Ovary (tissue), 9 donors: ENCODE measurements around the gene ZNF319. TPM values are rescaled to one million over a fixed set of nuclear protein-coding genes. Genes with fewer than 3 reads are reported as not detected.

Experiments
- DNase-seq, 5 donors: peaks; one replicate each; pipeline ENCODE4 v3.0.0-alpha.2; 2019 to 2020
- H3K27ac ChIP-seq, 2 donors: fragments of 200-600 bp; one replicate each; pipeline versions ENCODE4 v1.5.1 to v1.8.0; 2019 to 2022
- H3K27me3 ChIP-seq: fragments of 200-600 bp; one replicate; pipeline ENCODE4 v1.8.0; 2022
- H3K36me3 ChIP-seq: fragments of 200-600 bp; sonication (generic); one replicate; pipeline ENCODE4 v1.5.1; 2019
- H3K4me1 ChIP-seq: one replicate; pipeline ENCODE4 v1.8.1; 2013; ENCODE audit warnings: mild to moderate bottlenecking, moderate library complexity; ENCODE audit not compliant: insufficient read depth
- H3K4me3 ChIP-seq: fragments of 200-600 bp; sonication (generic); one replicate; pipeline ENCODE4 v1.5.1; 2017
- H3K9me3 ChIP-seq, 2 donors: fragments of 200-600 bp in 1 of 2; sonication (generic) in 1 of 2; one replicate each; pipeline versions ENCODE4 v1.5.1 to v1.8.1; 2013 to 2019; ENCODE audit warnings: mild to moderate bottlenecking in 1 of 2, moderate library complexity in 1 of 2
- CTCF ChIP-seq, 3 donors: fragments of 450-650 bp in 2 of 3; fragments of 200-600 bp in 1 of 3; IDR thresholded peaks; one replicate each; pipeline versions ENCODE4 v1.5.1 to v1.8.0; 2016 to 2022; ENCODE audit warnings: antibody characterized with exemption in 3 of 3, mild to moderate bottlenecking in 1 of 3
- EP300 ChIP-seq: sonication (generic); formaldehyde crosslinking; IDR thresholded peaks from one replicate; pipeline ENCODE4 v1.6.1; 2017; ENCODE audit warnings: antibody characterized with exemption
- POLR2A ChIP-seq: fragments of 450-650 bp; IDR thresholded peaks from one replicate; pipeline ENCODE4 v1.6.1; 2017; ENCODE audit warnings: antibody characterized with exemption, mild to moderate bottlenecking, moderate library complexity
- WGBS, 3 donors: extraction: QIAGEN DNeasy Blood & Tissue Kit in 1 of 3; methylation state at CpG; one replicate each; pipeline versions ENCODE4 v1.1.5 to v1.1.7; 2013 to 2017; 5-methylcytosine and 5-hydroxymethylcytosine counted together
- intact Hi-C, 4 donors: fragments of 100-400 bp; cut with DNase I; formaldehyde crosslinking; loops; one replicate each; pipeline versions ENCODE4 v1.11.0 to v1.15.1; 2022 to 2023
- polyA plus RNA-seq, 2 donors: library from polyadenylated mRNA; stranded (reverse); fragments of 200-250 nt in 1 of 2; fragments of 350-450 nt in 1 of 2; fragmentation: Illumina TruSeq in 1 of 2; extraction: RNeasy Lipid Tissue Mini Kit (QIAGEN cat#74804) in 1 of 2; gene quantifications; one replicate each; pipeline ENCODE4 v1.2.3, GENCODE V29; 2013 to 2014
- total RNA-seq, 7 donors: library from RNA; depleted of rRNA in 2 of 7; stranded (reverse); fragments of >200 nt in 2 of 7; fragmentation: NEBNext Ultra II Directional in 3 of 7; extraction: Animal tissue kit (Norgen Biotek cat#: 25700) in 3 of 7; gene quantifications; one replicate each; pipeline versions ENCODE4 v1.1.0 to v1.2.4, GENCODE V29; 2016 to 2023
- donor health status: DM: no; HTN: no; CAD: no; lungs with moderate emphysema.
- donor health status: DM: no; HTN: no; CAD: no.
- donor health status: Bipolar disorder and iron deficiency.
- donor health status: DM: yes; HTN: yes; CAD: no.
- donor health status: DM: no; HTN: no; CAD: no.
- donor health status: DM: yes; HTN: yes; CAD: no.

Gene ZNF319
- total and polyA plus RNA-seq, 9 donors, result 5.6 to 17.8 (median 12.9) TPM

- intact Hi-C loops, result loop anchor here in 2 of 4 donors (10.0 kb wide), 3 partner anchors 90 to 420 kb away; no protein-coding TSS in a partner anchor
- Histone ChIP-seq H3K9me3 (no peaks in the 10 kb centered on the region), H3K27me3 (no peaks in the 10 kb centered on the region), H3K4me1 (no peaks in the 10 kb centered on the region), H3K36me3 (no peaks in the 10 kb centered on the region), H3K27ac (no peak overlapping the region), H3K4me3 (no peak overlapping the region)
- 83 to 91% (median 88%) methylated on average over 4 of the region's 4 CpGs for WGBS, 3 donors
- TF ChIP-seq POLR2A (no peak), EP300 (no peak), CTCF (IDR thresholded peaks at IDR 0.05) (no peak)
- DNase-seq, result no peak
Observed at GRCh38 chr16:57994361-57994760, 6.1 kb downstream of the ZNF319 start.

- no peaks in the 10 kb centered on the region for H3K27me3 ChIP-seq
- H3K36me3 ChIP-seq, result no peaks in the 10 kb centered on the region
- TF ChIP-seq EP300, result no peak
- no peak for TF ChIP-seq CTCF (IDR thresholded peaks at IDR 0.05)
- no peak for TF ChIP-seq POLR2A
- no peak overlapping the region for H3K4me3 ChIP-seq
- intact Hi-C loops, result loop anchor here in 2 of 4 donors (10.0 kb wide), 3 partner anchors 89 to 419 kb away; no protein-coding TSS in a partner anchor
- DNase-seq, result no peak
- 72 to 80% (median 77%) methylated on average over 5 of the region's 5 CpGs for WGBS, 3 donors
- no peak overlapping the region for H3K27ac ChIP-seq
- H3K9me3 ChIP-seq, result no peaks in the 10 kb centered on the region
- H3K4me1 ChIP-seq, result no peaks in the 10 kb centered on the region
Observed at GRCh38 chr16:57993897-57994296, 6.6 kb downstream of the ZNF319 start.

- H3K4me3 ChIP-seq, result no peak overlapping the region
- WGBS, 3 donors, result 55 to 72% (median 66%) methylated on average over 8 of the region's 8 CpGs
- DNase-seq, result no peak
- H3K27ac ChIP-seq, result no peak overlapping the region
- no peaks in the 10 kb centered on the region for H3K4me1 ChIP-seq
- intact Hi-C loops, result loop anchor here in 2 of 4 donors (10.0 kb wide), 3 partner anchors 89 to 419 kb away; no protein-coding TSS in a partner anchor
- H3K9me3 ChIP-seq, result no peaks in the 10 kb centered on the region
- H3K36me3 ChIP-seq, result no peaks in the 10 kb centered on the region
- TF ChIP-seq POLR2A (no peak), EP300 (no peak), CTCF (IDR thresholded peaks at IDR 0.05) (no peak)
- no peaks in the 10 kb centered on the region for H3K27me3 ChIP-seq
Observed at GRCh38 chr16:57993438-57993837, 7.0 kb downstream of the ZNF319 start.

GRCh38 chr16:57992084-57992483 lies 8.4 kb downstream of the ZNF319 start:
- no peak for DNase-seq

GRCh38 chr16:57991551-57992059 lies 8.9 kb downstream of the ZNF319 start:
- no peaks in the 10 kb centered on the region for H3K36me3 ChIP-seq
- no peak overlapping the region for H3K4me3 ChIP-seq
- H3K4me1 ChIP-seq, result no peaks in the 10 kb centered on the region
- no peaks in the 10 kb centered on the region for H3K27me3 ChIP-seq
- no peak for DNase-seq
- no peaks in the 10 kb centered on the region for H3K9me3 ChIP-seq
- TF ChIP-seq POLR2A (no peak), EP300 (no peak), CTCF (IDR thresholded peaks at IDR 0.05) (no peak)
- 80 to 87% (median 84%) methylated on average over 11 of the region's 11 CpGs for WGBS, 3 donors
- no peak overlapping the region for H3K27ac ChIP-seq
- intact Hi-C loops, result loop anchor here in 2 of 4 donors (10.0 kb wide), 3 partner anchors 87 to 417 kb away; no protein-coding TSS in a partner anchor

More at GRCh38 chr16:57992084-57992483, 8.4 kb downstream of the ZNF319 start:
- Histone ChIP-seq H3K27ac (no peak overlapping the region), H3K36me3 (no peaks in the 10 kb centered on the region), H3K4me1 (no peaks in the 10 kb centered on the region), H3K27me3 (no peaks in the 10 kb centered on the region), H3K4me3 (no peak overlapping the region), H3K9me3 (no peaks in the 10 kb centered on the region)
- no peak for TF ChIP-seq EP300
- TF ChIP-seq POLR2A, result no peak
- 84 to 87% (median 84%) methylated on average over 6 of the region's 6 CpGs for WGBS, 3 donors
- intact Hi-C loops, result loop anchor here in 2 of 4 donors (10.0 kb wide), 3 partner anchors 87 to 417 kb away; no protein-coding TSS in a partner anchor
